OCI-LY3 (cell line): Measurements from ENCODE around the gene BBS1.
"Not testable (repeated sequence)": the region's sequence is repeated elsewhere in the genome, so short reads cannot be mapped to it uniquely, and the experiment has no call there.

Experiments used
- CTCF ChIP-seq: fragments of 200-600, 300-600 bp; sonication (generic); IDR thresholded peaks from 2 replicates; pipeline ENCODE4 v1.5.1; 2014; ENCODE audit warnings: antibody characterized with exemption, low read length, low read depth
- EZH2phosphoT487 ChIP-seq: fragments of 200-600 bp; shearing (Covaris generic); IDR thresholded peaks from 2 replicates; pipeline ENCODE4 v1.6.1; 2018; ENCODE audit warnings: antibody characterized with exemption, mixed run types, low read depth

- TF ChIP-seq CTCF, EZH2phosphoT487: not testable (repeated sequence)
These were observed 30.2 kb downstream of the BBS1 start for GRCh38 chr11:66540598-66540997.
